ENCODE data around the gene PKNOX1. TPM values are rescaled to one million over a fixed set of nuclear protein-coding genes. Genes with fewer than 3 reads are reported as not detected.
"Not testable (repeated sequence)": the region's sequence is repeated elsewhere in the genome, so short reads cannot be mapped to it uniquely, and the experiment has no call there.

PKNOX1 gene
- total and polyA plus RNA-seq, 4 donors, result 18.3 to 28.8 (median 23.8) TPM

- H3K27ac ChIP-seq (ENCODE audit: low read depth, low read length); H3K9me3 ChIP-seq (ENCODE audit: control insufficient read depth, insufficient read depth, low read length); DNase-seq (ENCODE audit: low read depth in 4 of 6, low spot score in 6 of 6); H3K4me1 ChIP-seq (ENCODE audit: control insufficient read depth, insufficient read depth, low read length); H3K4me3 ChIP-seq (ENCODE audit: low read depth, low read length); H3K36me3 ChIP-seq (ENCODE audit: control insufficient read depth, insufficient read depth, low read length); H3K27me3 ChIP-seq (ENCODE audit: control insufficient read depth, insufficient read depth, low read length): not testable (repeated sequence)
- WGBS (ENCODE audit: insufficient coverage), result no CpG with 5 or more reads among the region's 12 CpGs
These were observed 93.7 kb downstream of the PKNOX1 start for GRCh38 chr21:43068065-43068464.

DNA sequence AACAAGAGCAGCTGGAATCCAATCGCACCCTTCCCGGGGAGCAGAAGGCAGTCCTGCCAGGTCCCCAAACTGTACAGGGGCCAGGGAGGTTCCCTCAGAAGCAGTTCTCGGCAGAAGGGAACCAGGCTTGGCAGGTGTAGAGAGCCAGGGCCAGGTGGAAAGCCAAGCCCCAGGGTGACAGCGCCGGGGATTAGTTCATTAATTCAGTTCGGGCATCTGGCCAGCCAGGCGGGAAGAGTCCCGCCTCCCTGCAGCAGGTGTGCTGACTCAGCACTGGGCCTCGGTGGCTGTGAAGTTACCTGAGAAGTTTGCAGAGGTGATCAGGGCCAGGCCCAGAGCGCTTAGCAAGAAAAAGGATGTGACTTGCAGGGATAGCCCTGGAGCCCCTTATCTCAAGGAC, 95.3 kb downstream of the PKNOX1 start:
- not testable (repeated sequence) for H3K27ac ChIP-seq (ENCODE audit: low read depth, low read length); DNase-seq (ENCODE audit: low read depth in 4 of 6, low spot score in 6 of 6); H3K36me3 ChIP-seq (ENCODE audit: control insufficient read depth, insufficient read depth, low read length); H3K9me3 ChIP-seq (ENCODE audit: control insufficient read depth, insufficient read depth, low read length); H3K27me3 ChIP-seq (ENCODE audit: control insufficient read depth, insufficient read depth, low read length); H3K4me3 ChIP-seq (ENCODE audit: low read depth, low read length); H3K4me1 ChIP-seq (ENCODE audit: control insufficient read depth, insufficient read depth, low read length)
- WGBS (ENCODE audit: insufficient coverage), result no CpG with 5 or more reads among the region's 10 CpGs

- H3K9me3 ChIP-seq (ENCODE audit: control insufficient read depth, insufficient read depth, low read length); H3K4me3 ChIP-seq (ENCODE audit: low read depth, low read length); DNase-seq (ENCODE audit: low read depth in 4 of 6, low spot score in 6 of 6); H3K27me3 ChIP-seq (ENCODE audit: control insufficient read depth, insufficient read depth, low read length); H3K36me3 ChIP-seq (ENCODE audit: control insufficient read depth, insufficient read depth, low read length); H3K27ac ChIP-seq (ENCODE audit: low read depth, low read length); H3K4me1 ChIP-seq (ENCODE audit: control insufficient read depth, insufficient read depth, low read length): not testable (repeated sequence)
- WGBS (ENCODE audit: insufficient coverage), result no CpG with 5 or more reads among the region's 11 CpGs
These were observed 98.4 kb downstream of the PKNOX1 start for GRCh38 chr21:43072742-43073141.

DNA sequence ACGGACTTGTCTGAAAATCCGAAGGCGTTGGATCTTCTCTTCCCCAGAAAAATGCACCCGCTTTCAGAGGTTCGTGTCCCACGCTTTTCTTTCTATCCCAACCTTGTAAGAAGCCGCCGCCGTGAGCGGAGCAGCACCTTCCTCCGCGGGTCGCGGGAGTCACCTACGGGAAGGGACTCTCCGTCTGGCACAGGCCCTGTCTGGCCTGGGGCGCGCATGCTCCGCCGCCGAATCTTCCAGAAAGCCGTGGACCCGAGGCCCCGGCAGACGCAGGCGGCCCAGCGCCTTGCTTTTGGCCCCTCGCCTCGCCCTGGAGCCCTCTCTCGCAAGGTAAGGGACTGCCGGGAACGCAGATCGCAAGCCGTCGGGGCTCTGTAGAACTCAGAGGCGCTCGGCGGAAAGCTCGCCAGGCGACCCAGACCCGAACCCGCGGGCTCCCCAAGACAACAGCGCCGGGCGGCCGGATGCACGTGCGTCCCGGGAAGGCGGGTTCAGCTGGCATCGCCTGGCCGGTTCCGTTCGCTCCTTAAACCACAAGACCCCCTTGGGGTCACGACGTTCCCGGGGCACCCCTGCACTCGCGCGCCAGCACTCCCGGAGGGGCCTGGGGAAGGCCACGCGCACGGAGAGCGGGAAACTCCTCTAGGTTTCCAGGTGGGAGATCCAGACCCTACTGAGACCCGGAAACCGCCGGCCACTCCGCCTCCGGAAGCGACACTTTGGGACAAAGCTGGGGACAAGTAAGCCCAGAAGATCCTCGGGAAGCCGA, 100.2 kb downstream of the PKNOX1 start:
- H3K27me3 ChIP-seq (ENCODE audit: control insufficient read depth, insufficient read depth, low read length); DNase-seq (ENCODE audit: low read depth in 4 of 6, low spot score in 6 of 6); H3K9me3 ChIP-seq (ENCODE audit: control insufficient read depth, insufficient read depth, low read length); H3K36me3 ChIP-seq (ENCODE audit: control insufficient read depth, insufficient read depth, low read length); H3K27ac ChIP-seq (ENCODE audit: low read depth, low read length); H3K4me3 ChIP-seq (ENCODE audit: low read depth, low read length); H3K4me1 ChIP-seq (ENCODE audit: control insufficient read depth, insufficient read depth, low read length): not testable (repeated sequence)
- no CpG with 5 or more reads among the region's 74 CpGs for WGBS (ENCODE audit: insufficient coverage)

- H3K36me3 ChIP-seq (ENCODE audit: control insufficient read depth, insufficient read depth, low read length); H3K4me3 ChIP-seq (ENCODE audit: low read depth, low read length): not testable (repeated sequence)
- no CpG with 5 or more reads among the region's 84 CpGs for WGBS (ENCODE audit: insufficient coverage)
These were observed 101.0 kb downstream of the PKNOX1 start, which contains the start of gene CBS for GRCh38 chr21:43075170-43076022. TSS of gene CBS (minus strand) at chr21:43075835. CDS start at chr21:43072193, 3,642 bp downstream.

DNA sequence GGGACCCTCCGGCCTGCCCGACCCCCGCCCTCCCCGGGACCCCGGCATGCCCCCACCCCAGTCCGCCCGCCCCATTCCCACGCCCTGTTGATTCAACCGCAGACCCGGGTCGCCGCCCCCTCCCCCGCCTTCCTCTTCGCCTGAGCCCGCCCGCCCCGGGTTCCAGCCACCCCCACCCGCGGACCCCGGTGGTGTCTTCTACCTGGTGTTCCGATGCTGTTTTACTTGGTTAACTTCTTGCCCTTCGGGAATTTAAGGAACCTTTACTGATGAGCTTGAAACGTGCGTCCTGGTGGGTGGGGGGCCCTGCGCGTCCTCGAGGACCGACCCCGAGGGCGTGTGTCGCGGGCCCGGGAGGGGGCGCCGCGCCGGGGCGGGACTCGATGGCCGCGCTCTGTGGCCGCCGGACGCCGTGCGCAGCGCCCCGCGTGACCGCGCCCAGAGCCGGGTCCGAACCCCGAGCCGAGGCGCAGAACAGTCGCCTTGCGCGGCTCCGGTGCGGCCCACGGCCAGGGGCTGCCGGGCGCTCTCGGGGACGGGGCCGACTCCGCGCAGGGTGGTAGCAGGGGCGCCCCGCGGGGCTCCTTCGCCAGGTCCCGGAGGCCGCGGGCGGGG, 101.8 kb downstream of the PKNOX1 start:
- H3K4me1 ChIP-seq (ENCODE audit: control insufficient read depth, insufficient read depth, low read length); H3K27ac ChIP-seq (ENCODE audit: low read depth, low read length); DNase-seq (ENCODE audit: low read depth in 4 of 6, low spot score in 6 of 6); H3K36me3 ChIP-seq (ENCODE audit: control insufficient read depth, insufficient read depth, low read length); H3K4me3 ChIP-seq (ENCODE audit: low read depth, low read length); H3K27me3 ChIP-seq (ENCODE audit: control insufficient read depth, insufficient read depth, low read length); H3K9me3 ChIP-seq (ENCODE audit: control insufficient read depth, insufficient read depth, low read length): not testable (repeated sequence)
- no CpG with 5 or more reads among the region's 77 CpGs for WGBS (ENCODE audit: insufficient coverage)

More at GRCh38 chr21:43075170-43076022, 101.0 kb downstream of the PKNOX1 start, which contains the start of gene CBS:
- not testable (repeated sequence) for H3K27me3 ChIP-seq (ENCODE audit: control insufficient read depth, insufficient read depth, low read length); DNase-seq (ENCODE audit: low read depth in 4 of 6, low spot score in 6 of 6); H3K27ac ChIP-seq (ENCODE audit: low read depth, low read length); H3K4me1 ChIP-seq (ENCODE audit: control insufficient read depth, insufficient read depth, low read length); H3K9me3 ChIP-seq (ENCODE audit: control insufficient read depth, insufficient read depth, low read length)

GRCh38 chr21:43076643-43077042, 102.3 kb downstream of the PKNOX1 start:
- H3K27ac ChIP-seq (ENCODE audit: low read depth, low read length); H3K27me3 ChIP-seq (ENCODE audit: control insufficient read depth, insufficient read depth, low read length); H3K4me1 ChIP-seq (ENCODE audit: control insufficient read depth, insufficient read depth, low read length); H3K4me3 ChIP-seq (ENCODE audit: low read depth, low read length); H3K9me3 ChIP-seq (ENCODE audit: control insufficient read depth, insufficient read depth, low read length); H3K36me3 ChIP-seq (ENCODE audit: control insufficient read depth, insufficient read depth, low read length); DNase-seq (ENCODE audit: low read depth in 4 of 6, low spot score in 6 of 6): not testable (repeated sequence)
- WGBS (ENCODE audit: insufficient coverage), result no CpG with 5 or more reads among the region's 28 CpGs

- H3K4me1 ChIP-seq (ENCODE audit: control insufficient read depth, insufficient read depth, low read length); H3K9me3 ChIP-seq (ENCODE audit: control insufficient read depth, insufficient read depth, low read length); H3K4me3 ChIP-seq (ENCODE audit: low read depth, low read length); DNase-seq (ENCODE audit: low read depth in 4 of 6, low spot score in 6 of 6); H3K27ac ChIP-seq (ENCODE audit: low read depth, low read length); H3K36me3 ChIP-seq (ENCODE audit: control insufficient read depth, insufficient read depth, low read length); H3K27me3 ChIP-seq (ENCODE audit: control insufficient read depth, insufficient read depth, low read length): not testable (repeated sequence)
- no CpG with 5 or more reads among the region's 24 CpGs for WGBS (ENCODE audit: insufficient coverage)
These were observed 108.4 kb downstream of the PKNOX1 start for GRCh38 chr21:43082587-43083300.
